HG02884 (cell line): ENCODE results near the gene USP48.
"Not testable (repeated sequence)": the region's sequence is repeated elsewhere in the genome, so short reads cannot be mapped to it uniquely, and the experiment has no call there.

Source experiments
- ATAC-seq: cut with Tn5 transposase; IDR thresholded peaks from one replicate; pipeline ENCODE4 v1.9.1; 2021; ENCODE audit warnings: mild to moderate bottlenecking, moderate library complexity; ENCODE audit not compliant: unreplicated experiment

USP48 gene

GRCh38 chr1:21641967-21642739 lies 140.8 kb downstream of the USP48 start:
- no peak for ATAC-seq

- ATAC-seq: no peak
Measured at GRCh38 chr1:21641537-21641936, 141.4 kb downstream of the USP48 start.

GRCh38 chr1:21641076-21641475 lies 141.9 kb downstream of the USP48 start:
- no peak for ATAC-seq

GRCh38 chr1:21640653-21641052 lies 142.3 kb downstream of the USP48 start:
- ATAC-seq: no peak

GRCh38 chr1:21639594-21640041 lies 143.3 kb downstream of the USP48 start:
- no peak for ATAC-seq

- ATAC-seq: no peak
Measured at GRCh38 chr1:21638531-21639341, 144.2 kb downstream of the USP48 start.

GRCh38 chr1:21637514-21637913 lies 145.4 kb downstream of the USP48 start:
- no peak for ATAC-seq

- ATAC-seq: no peak
Measured at GRCh38 chr1:21636029-21636428, 146.9 kb downstream of the USP48 start.

- ATAC-seq: no peak
Measured at GRCh38 chr1:21634806-21635535, 148.0 kb downstream of the USP48 start.

GRCh38 chr1:21633992-21634805 lies 148.8 kb downstream of the USP48 start:
- no peak for ATAC-seq

- ATAC-seq: no peak
Measured at GRCh38 chr1:21633141-21633755, 149.7 kb downstream of the USP48 start.

GRCh38 chr1:21631944-21632887 lies 150.7 kb downstream of the USP48 start:
- ATAC-seq: no peak

- ATAC-seq: not testable (repeated sequence)
Measured at GRCh38 chr1:21631590-21631943, 151.4 kb downstream of the USP48 start.

GRCh38 chr1:21630571-21631343 lies 152.2 kb downstream of the USP48 start:
- no peak for ATAC-seq

GRCh38 chr1:21629971-21630370 lies 153.0 kb downstream of the USP48 start:
- ATAC-seq: no peak

- ATAC-seq: no peak
Measured at GRCh38 chr1:21628798-21629393, 154.1 kb downstream of the USP48 start.
